A549 (cell line): ENCODE measurements around the gene GREB1.

Source experiments
- BHLHE40 ChIP-seq: IDR thresholded peaks from 2 replicates; pipeline ENCODE4 v1.6.1; 2012; ENCODE audit warnings: low read depth, low read length, inconsistent platforms
- CBX2 ChIP-seq: fragments of 200-600 bp; sonication (generic); IDR thresholded peaks from 2 replicates; pipeline ENCODE4 v1.6.1; 2016; ENCODE audit warnings: low read depth, mild to moderate bottlenecking, borderline replicate concordance
- CTCF ChIP-seq: fragments of >200 bp; sonication (Bioruptor Twin); formaldehyde crosslinking; IDR thresholded peaks from 3 replicates; pipeline ENCODE4 v1.5.1; 2016
- EP300 ChIP-seq, 2 experiments: fragments of >200 bp; sonication (Bioruptor Twin); formaldehyde crosslinking; IDR thresholded peaks; 2 replicates in 1 of 2; 3 replicates in 1 of 2; pipeline ENCODE4 v1.6.1; 2016 to 2017
- FOSL2 ChIP-seq, 2 experiments: fragments of 450-650 bp in 1 of 2; fragments of >200 bp in 1 of 2; sonication (Bioruptor Twin) in 1 of 2; formaldehyde crosslinking; IDR thresholded peaks; 2 replicates each; pipeline versions ENCODE4 v1.5.0 to v1.6.1; 2016 to 2020; ENCODE audit warnings: mild to moderate bottlenecking in 1 of 2, moderate library complexity in 1 of 2
- HEYL ChIP-seq: fragments of 250-450 bp; sonication (Bioruptor Pico); IDR thresholded peaks from 2 replicates; pipeline ENCODE4 v1.8.0; 2021; ENCODE audit warnings: mild to moderate bottlenecking, moderate library complexity
- JUN ChIP-seq, 2 experiments: fragments of >200 bp; sonication (Bioruptor Twin); formaldehyde crosslinking; IDR thresholded peaks; 2 replicates in 1 of 2; 3 replicates in 1 of 2; pipeline ENCODE4 v1.6.1; 2016 to 2017
- KDM1A ChIP-seq: fragments of 200-600 bp; sonication (generic); IDR thresholded peaks from 2 replicates; pipeline ENCODE4 v1.6.1; 2016; ENCODE audit warnings: low read depth, mild to moderate bottlenecking
- MAFK ChIP-seq: fragments of 450-650 bp; IDR thresholded peaks from 2 replicates; pipeline ENCODE4 v1.6.1; 2014; ENCODE audit not compliant: partially characterized antibody
- MYC ChIP-seq: IDR thresholded peaks from 2 replicates; pipeline ENCODE4 v1.6.1; 2012; ENCODE audit warnings: mild to moderate bottlenecking, inconsistent platforms, low read length, improper control_type of control experiment, borderline replicate concordance
- POLR2A ChIP-seq: IDR thresholded peaks from 2 replicates; pipeline ENCODE4 v1.6.1; 2012; ENCODE audit warnings: mild to moderate bottlenecking, low read length
- RCOR1 ChIP-seq: fragments of 150-350 bp; IDR thresholded peaks from 2 replicates; pipeline ENCODE4 v1.6.1; 2014; ENCODE audit warnings: antibody characterized with exemption, low read length, low read depth
- SMC3 ChIP-seq: fragments of >200 bp; sonication (Bioruptor Twin); formaldehyde crosslinking; IDR thresholded peaks from 3 replicates; pipeline ENCODE4 v1.6.1; 2018; ENCODE audit warnings: inconsistent platforms
- TF ChIP-seq, protein P1 (sequence below): fragments of 250-450 bp; sonication (Bioruptor Pico); IDR thresholded peaks from 2 replicates; pipeline ENCODE4 v1.5.0; 2021; ENCODE audit warnings: mild to moderate bottlenecking, moderate library complexity, borderline replicate concordance

GRCh38 chr2:11679016-11679415 is 145.2 kb downstream of the GREB1 start:
- TF ChIP-seq, protein P1, sequence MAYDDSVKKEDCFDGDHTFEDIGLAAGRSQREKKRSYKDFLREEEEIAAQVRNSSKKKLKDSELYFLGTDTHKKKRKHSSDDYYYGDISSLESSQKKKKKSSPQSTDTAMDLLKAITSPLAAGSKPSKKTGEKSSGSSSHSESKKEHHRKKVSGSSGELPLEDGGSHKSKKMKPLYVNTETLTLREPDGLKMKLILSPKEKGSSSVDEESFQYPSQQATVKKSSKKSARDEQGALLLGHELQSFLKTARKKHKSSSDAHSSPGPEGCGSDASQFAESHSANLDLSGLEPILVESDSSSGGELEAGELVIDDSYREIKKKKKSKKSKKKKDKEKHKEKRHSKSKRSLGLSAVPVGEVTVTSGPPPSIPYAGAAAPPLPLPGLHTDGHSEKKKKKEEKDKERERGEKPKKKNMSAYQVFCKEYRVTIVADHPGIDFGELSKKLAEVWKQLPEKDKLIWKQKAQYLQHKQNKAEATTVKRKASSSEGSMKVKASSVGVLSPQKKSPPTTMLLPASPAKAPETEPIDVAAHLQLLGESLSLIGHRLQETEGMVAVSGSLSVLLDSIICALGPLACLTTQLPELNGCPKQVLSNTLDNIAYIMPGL (CRISPR knock-in tag) = no peak
- TF ChIP-seq POLR2A (no peak), MYC (no peak), CTCF (no peak), SMC3 (no peak), KDM1A (no peak), BHLHE40 (no peak), HEYL (no peak), JUN (IDR thresholded peaks at IDR 0.05) (no peak), EP300 (IDR thresholded peaks at IDR 0.05) (no peak), CBX2 (no peak), FOSL2 (IDR thresholded peaks at IDR 0.05) (no peak), FOSL2 (CRISPR knock-in tag; IDR thresholded peaks at IDR 0.05) (no peak), MAFK (no peak), RCOR1 (no peak)
